K562 (cell line): ENCODE results near the gene CUX1. TPM values are rescaled to one million over a fixed set of nuclear protein-coding genes. Genes with fewer than 3 reads are reported as not detected.

Experiments
- ATAC-seq: fragments of 200-7000 bp; cut with Tn5 transposase; 3 replicates; pipeline ENCODE4 v1.9.1; 2020; ENCODE audit warnings: moderate library complexity
- BruUV-seq: library from RNA; stranded (reverse); fragments of 400-500 nt; replicated peaks from 2 replicates; lab custom pipeline; 2021; lab: Mats Ljungman, UMichigan
- CTCF ChIA-PET: fragments of 300-600 bp; formaldehyde crosslinking; extraction: SDS; loops from one replicate; lab custom pipeline; 2021; ENCODE audit warnings: low intra/inter-chr PET ratio; lab: Yijun Ruan, JAX
- POLR2A ChIA-PET: fragments of 300-600, 350-650 bp; sonication (Branson Sonifier 250); formaldehyde crosslinking; extraction: SDS; loops from one replicate; lab custom pipeline; 2021; ENCODE audit warnings: antibody characterized with exemption, inconsistent platforms; lab: Yijun Ruan, JAX
- DNase-seq, 4 experiments: peaks; one replicate each; pipeline versions ENCODE4 v3.0.0 to v3.0.0-alpha.2; 2011 to 2018; ENCODE audit warnings: low spot score in 3 of 4, mixed read lengths in 3 of 4; ENCODE audit errors: extremely low read depth in 1 of 4
- FAIRE-seq: peaks from 2 replicates; lab custom pipeline; 2011; peaks lifted over from hg19 to GRCh38; lab: Jason Lieb, UNC
- H2AFZ ChIP-seq: 2 replicates; pipeline ENCODE4 v1.6.0; 2011; ENCODE audit warnings: low read depth, low read length, control low read depth, inconsistent platforms
- H3K27ac ChIP-seq: fragments of 200-600 bp; 3 replicates; pipeline ENCODE4 v1.8.0; 2011; ENCODE audit warnings: low read depth, mild to moderate bottlenecking, control low read depth, inconsistent platforms, low read length, moderate library complexity, mixed read lengths; ENCODE audit errors: extremely low read depth
- H3K27me3 ChIP-seq, 2 experiments: fragments of 300-600 bp in 1 of 2; 2 replicates in 1 of 2; 3 replicates in 1 of 2; pipeline versions ENCODE4 v1.6.0 to v1.8.0; 2011; ENCODE audit warnings: inconsistent platforms in 2 of 2, low read length in 2 of 2, mild to moderate bottlenecking in 1 of 2, mixed read lengths in 1 of 2, moderate library complexity in 1 of 2; ENCODE audit not compliant: control insufficient read depth in 2 of 2, insufficient read depth in 2 of 2
- H3K36me3 ChIP-seq: fragments of 300-600 bp; 3 replicates; pipeline ENCODE4 v1.8.0; 2011; ENCODE audit warnings: mild to moderate bottlenecking, low read length, inconsistent platforms; ENCODE audit not compliant: control insufficient read depth, insufficient read depth
- H3K4me1 ChIP-seq, 2 experiments: fragments of 200-600 bp in 1 of 2; replicated peaks in 1 of 2; 2 replicates in 1 of 2; 3 replicates in 1 of 2; pipeline versions ENCODE4 v1.5.1 to v1.8.0; 2011; ENCODE audit warnings: inconsistent platforms in 2 of 2, low read length in 2 of 2, mild to moderate bottlenecking in 1 of 2, mixed read lengths in 1 of 2, moderate library complexity in 1 of 2; ENCODE audit not compliant: control insufficient read depth in 2 of 2, insufficient read depth in 2 of 2
- H3K4me2 ChIP-seq: 2 replicates; pipeline ENCODE4 v1.6.1; 2011; ENCODE audit warnings: low read length, control low read depth, inconsistent platforms, mixed read lengths; ENCODE audit not compliant: insufficient read depth
- H3K4me3 ChIP-seq: fragments of 200-600 bp; sonication (generic), shearing (Covaris generic); 2 replicates; pipeline ENCODE4 v1.5.1; 2016; ENCODE audit warnings: control low read depth, inconsistent platforms
- H3K79me2 ChIP-seq: fragments of 200-600 bp; 3 replicates; pipeline ENCODE4 v1.8.0; 2011; ENCODE audit warnings: low read length, inconsistent platforms; ENCODE audit not compliant: control insufficient read depth, insufficient read depth
- H3K9ac ChIP-seq, 2 experiments: 2 replicates each; pipeline versions ENCODE4 v1.6.0 to v1.6.1; 2011; ENCODE audit warnings: low read depth in 2 of 2, low read length in 2 of 2, control low read depth in 1 of 2, inconsistent platforms in 1 of 2, mild to moderate bottlenecking in 1 of 2, mixed read lengths in 1 of 2; ENCODE audit not compliant: insufficient read depth in 1 of 2
- H3K9me1 ChIP-seq: one replicate; pipeline ENCODE4 v1.6.0; 2011; ENCODE audit warnings: inconsistent platforms, mild to moderate bottlenecking, low read length, moderate library complexity; ENCODE audit not compliant: control insufficient read depth, insufficient read depth
- H3K9me3 ChIP-seq: replicated peaks from 2 replicates; pipeline ENCODE4 v1.5.1; 2011; ENCODE audit warnings: low read depth, low read length, inconsistent platforms; ENCODE audit not compliant: control insufficient read depth, insufficient read depth
- H4K20me1 ChIP-seq: replicated peaks from 2 replicates; pipeline ENCODE4 v1.6.1; 2011; ENCODE audit warnings: low read length, inconsistent platforms, mixed read lengths; ENCODE audit not compliant: control insufficient read depth, insufficient read depth
- ADNP ChIP-seq: fragments of 200-800 bp; sonication (Bioruptor generic); IDR thresholded peaks from 2 replicates; pipeline ENCODE4 v1.6.1; 2016; ENCODE audit warnings: missing genetic modification characterization, missing compliant biosample characterization
- FOXM1 ChIP-seq, 2 experiments: fragments of 450-650 bp in 1 of 2; sonication (generic) in 1 of 2; formaldehyde crosslinking in 1 of 2; IDR thresholded peaks; 2 replicates each; pipeline versions ENCODE4 v1.6.1 to v1.9.0; 2017 to 2022; ENCODE audit warnings: low read depth in 2 of 2, mild to moderate bottlenecking in 2 of 2, missing genetic modification reagents in 1 of 2, moderate library complexity in 1 of 2
- GATAD2B ChIP-seq: fragments of 450-650 bp; IDR thresholded peaks from 2 replicates; pipeline ENCODE4 v1.6.1; 2017; ENCODE audit warnings: mild to moderate bottlenecking, borderline replicate concordance
- POLR2A ChIP-seq: fragments of 450-650 bp; conservative IDR thresholded peaks from 2 replicates; pipeline ENCODE4 v1.6.1; 2016
- SIN3B ChIP-seq: fragments of 450-650 bp; IDR thresholded peaks from 2 replicates; pipeline ENCODE4 v1.6.1; 2017; ENCODE audit warnings: low read depth, mild to moderate bottlenecking, moderate library complexity
- TCF7L2 ChIP-seq: fragments of 150-350 bp; IDR thresholded peaks from 2 replicates; pipeline ENCODE4 v1.6.1; 2016; ENCODE audit warnings: low read depth, mild to moderate bottlenecking, low read length, moderate library complexity
- ZFP36 ChIP-seq: fragments of 150-350 bp; IDR thresholded peaks from 2 replicates; pipeline ENCODE4 v1.6.1; 2018; ENCODE audit warnings: low read length, low read depth; ENCODE audit not compliant: partially characterized antibody
- WGBS: fragments of 100-300 bp; shearing (Covaris generic); methylation state at CpG from one replicate; pipeline ENCODE4 v1.1.6; 2016; ENCODE audit warnings: low coverage, mixed read lengths; ENCODE audit not compliant: insufficient coverage; ENCODE audit errors: missing lambda C conversion rate; 5-methylcytosine and 5-hydroxymethylcytosine counted together
- in situ Hi-C: fragments of 300-500 bp; cut with MboI; formaldehyde crosslinking; loops from 4 replicates; pipeline ENCODE4 v1.15.0; 2018; ENCODE audit warnings: inconsistent platforms, mixed read lengths
- intact Hi-C: fragments of 100-400 bp; cut with micrococcal nuclease; formaldehyde crosslinking; loops from 2 replicates; pipeline ENCODE4 v1.14.2; 2022
- polyA plus RNA-seq, 8 experiments: library from polyadenylated mRNA; depleted of rRNA in 4 of 8; stranded (reverse) in 5 of 8; unstranded in 3 of 8; fragments of >200 nt; fragmentation: Nextera tagmentation in 2 of 8; fragmentation: Illumina TruSeq in 1 of 8; extraction: Ambion mirVana in 2 of 8; extraction: Trizol in 1 of 8; gene quantifications; 2 replicates each; pipeline versions ENCODE4 v1.2.1 to v1.2.3, GENCODE V29; 2011 to 2014; ENCODE audit warnings: inconsistent platforms in 1 of 8, missing spikeins in 1 of 8
- total RNA-seq, 7 experiments: library from RNA; depleted of rRNA in 6 of 7; stranded (reverse); fragments of >200 nt in 6 of 7; fragmentation: Illumina TruSeq in 2 of 7; extraction: Trizol in 2 of 7; gene quantifications; 2 replicates each; pipeline versions ENCODE4 v1.2.1 to v1.2.3, GENCODE V29; 2011 to 2021; ENCODE audit warnings: low replicate concordance in 1 of 7

The CUX1 gene
- total and polyA plus RNA-seq, 9 of the 15 experiments (the other 6 are each of a cell fraction or from before 2014, with no cell fraction given): 3.6 to 55.3 (median 25.2) TPM

GRCh38 chr7:102061981-102062390 lies 244.6 kb downstream of the CUX1 start:
- POLR2A ChIA-PET: no interaction called here
- H4K20me1 ChIP-seq: peaks cover 14% of the 10 kb centered on the region; the same call in 1 of the 2 replicates
- BruUV-seq: no TSS peak
- no peak overlapping the region for H3K4me3 ChIP-seq
- no peak for DNase-seq
- no peak overlapping the region for H2AFZ ChIP-seq
- no peak overlapping the region for H3K4me2 ChIP-seq
- H3K27me3 ChIP-seq: no peaks in the 10 kb centered on the region
- H3K79me2 ChIP-seq: peaks cover 13% of the 10 kb centered on the region
- intact Hi-C loops (no loop called here), in situ Hi-C loops (no loop called here)
- H3K36me3 ChIP-seq: peaks cover 4% of the 10 kb centered on the region; the same call in 1 of the 3 replicates
- WGBS: 71% methylated on average over 8 of the region's 8 CpGs
- peak overlapping the region in 1 of 2 experiments; percentile 66; a peak in 1 of 4 replicates for H3K9ac ChIP-seq
- FAIRE-seq: no peak
- TF ChIP-seq GATAD2B: no peak
- TF ChIP-seq SIN3B: no peak
- 0 out of 2 replicates have a peak, but pooled peaks have one; percentile 1 for TF ChIP-seq ADNP (tag)
- no peak for TF ChIP-seq FOXM1 (IDR thresholded peaks at IDR 0.05; ENCODE audit: low read depth)
- TF ChIP-seq FOXM1 (CRISPR knock-in tag; IDR thresholded peaks at IDR 0.05; ENCODE audit: low read depth): no peak
- no peak for TF ChIP-seq POLR2A
- TF ChIP-seq TCF7L2: no peak
- TF ChIP-seq ZFP36: peak; percentile 16
- CTCF ChIA-PET: no interaction called here
- no peaks in the 10 kb centered on the region for H3K9me3 ChIP-seq
- no peak; the same call in 2 of the 3 replicates for ATAC-seq
- H3K4me1 ChIP-seq: peaks cover 19 to 21% of the 10 kb centered on the region in 2 experiments; a peak in 4 of 5 replicates
- no peaks in the 10 kb centered on the region for H3K9me1 ChIP-seq
- H3K27ac ChIP-seq: no peak overlapping the region
